ENCODE results near the gene WNT8B.

Gene WNT8B

DNA sequence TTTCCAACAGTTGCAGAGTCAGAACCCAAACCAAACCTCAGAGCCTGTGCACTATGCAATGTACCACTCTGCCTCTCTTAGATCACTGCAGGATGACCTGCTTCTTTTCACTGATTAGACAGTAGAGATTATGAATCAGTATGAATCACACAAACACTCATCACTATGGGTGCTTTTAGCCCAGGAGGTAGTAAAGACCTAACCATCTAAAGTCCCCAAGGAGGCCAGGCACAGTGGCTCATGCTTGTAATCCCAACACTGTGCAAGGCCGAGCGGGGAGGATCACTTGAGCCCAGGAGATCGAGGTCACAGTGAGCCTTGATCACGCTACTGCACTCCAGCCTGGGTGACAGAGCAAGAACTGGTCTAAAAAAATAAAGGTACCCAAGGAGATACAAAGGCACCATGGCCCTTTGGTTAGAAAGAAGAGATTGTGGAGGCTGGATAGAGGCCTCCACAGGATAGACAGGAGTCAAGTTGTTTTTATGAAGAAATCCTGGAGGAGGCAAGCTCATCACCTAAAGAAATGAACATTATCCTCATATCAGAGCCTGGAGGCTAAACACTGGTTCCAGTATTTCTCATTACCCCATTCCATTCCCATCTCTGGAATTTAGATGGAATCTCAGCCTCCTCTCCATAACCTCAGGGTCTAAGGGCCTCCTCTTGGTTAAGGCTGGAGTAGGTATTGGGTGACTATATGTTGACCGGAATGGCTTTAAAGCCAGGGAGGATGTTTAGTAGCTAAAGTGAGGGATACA is 44.0 kb downstream of the WNT8B start:
- H3K4me1 ChIP-seq (ENCODE audit: control insufficient read depth in 1 of 2, insufficient read depth in 2 of 2, low read length in 2 of 2), result no peaks in the 10 kb centered on the region
- no peak overlapping the region for H3K4me3 ChIP-seq (ENCODE audit: low read depth in 1 of 2, low read length in 2 of 2)
- peaks cover 26 to 78% of the 10 kb centered on the region in 2 donors for H3K36me3 ChIP-seq (ENCODE audit: control insufficient read depth in 1 of 2, insufficient read depth in 2 of 2, low read length in 2 of 2)
- no peak overlapping the region for H3K27ac ChIP-seq (ENCODE audit: low read length)
- no peaks in the 10 kb centered on the region for H3K27me3 ChIP-seq (ENCODE audit: low read depth, low read length)
- H3K9me3 ChIP-seq (ENCODE audit: control insufficient read depth in 1 of 2, low read length in 2 of 2), result no peaks in the 10 kb centered on the region

DNA sequence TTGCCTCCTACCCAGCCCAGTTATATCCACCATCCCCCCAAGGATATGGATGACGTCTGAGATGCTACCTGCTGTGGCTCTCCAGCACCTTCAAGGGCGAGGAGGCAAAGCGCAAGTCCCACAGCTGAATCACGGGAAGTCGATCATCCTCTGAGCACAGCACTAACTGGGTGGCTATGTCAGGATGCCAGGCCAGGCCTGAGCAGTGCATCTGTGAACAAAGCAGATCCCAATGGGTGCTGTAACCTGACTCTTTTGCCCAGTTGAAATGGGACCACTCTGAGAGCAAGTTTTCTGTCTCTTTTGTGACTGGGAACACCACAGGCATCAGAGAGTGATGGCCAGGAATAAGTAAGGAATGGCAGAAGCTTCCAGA is 44.5 kb downstream of the WNT8B start:
- Histone ChIP-seq H3K36me3 (ENCODE audit: control insufficient read depth in 1 of 2, insufficient read depth in 2 of 2, low read length in 2 of 2) (peaks cover 26 to 78% of the 10 kb centered on the region in 2 donors), H3K4me3 (ENCODE audit: low read depth in 1 of 2, low read length in 2 of 2) (no peak overlapping the region), H3K27ac (ENCODE audit: low read length) (no peak overlapping the region), H3K9me3 (ENCODE audit: control insufficient read depth in 1 of 2, low read length in 2 of 2) (no peaks in the 10 kb centered on the region), H3K4me1 (ENCODE audit: control insufficient read depth in 1 of 2, insufficient read depth in 2 of 2, low read length in 2 of 2) (no peaks in the 10 kb centered on the region), H3K27me3 (ENCODE audit: low read depth, low read length) (no peaks in the 10 kb centered on the region)

DNA sequence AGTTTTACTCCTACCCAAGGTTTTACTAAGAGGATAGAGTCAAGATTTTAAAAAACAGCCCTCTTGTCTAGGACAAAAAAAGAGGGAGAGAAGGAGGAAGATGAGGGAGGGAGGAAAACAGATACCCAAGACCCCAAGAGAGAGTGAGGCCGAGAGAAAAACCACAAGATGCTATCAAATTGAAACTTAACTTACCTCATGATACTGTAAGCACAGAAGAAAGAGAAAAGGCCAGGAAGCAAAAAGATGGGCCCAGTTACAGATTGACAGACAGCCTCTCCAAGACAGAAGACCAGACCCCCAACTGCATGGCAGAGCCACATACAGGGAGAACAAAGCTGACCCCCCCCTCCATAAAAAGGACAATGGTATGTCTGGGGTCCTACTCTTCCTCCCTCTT is 45.5 kb downstream of the WNT8B start:
- Histone ChIP-seq H3K4me3 (ENCODE audit: low read depth in 1 of 2, low read length in 2 of 2) (no peak overlapping the region), H3K4me1 (ENCODE audit: control insufficient read depth in 1 of 2, insufficient read depth in 2 of 2, low read length in 2 of 2) (no peaks in the 10 kb centered on the region), H3K9me3 (ENCODE audit: control insufficient read depth in 1 of 2, low read length in 2 of 2) (no peaks in the 10 kb centered on the region), H3K36me3 (ENCODE audit: control insufficient read depth in 1 of 2, insufficient read depth in 2 of 2, low read length in 2 of 2) (peaks cover 23 to 80% of the 10 kb centered on the region in 2 donors), H3K27ac (ENCODE audit: low read length) (no peak overlapping the region), H3K27me3 (ENCODE audit: low read depth, low read length) (no peaks in the 10 kb centered on the region)

DNA sequence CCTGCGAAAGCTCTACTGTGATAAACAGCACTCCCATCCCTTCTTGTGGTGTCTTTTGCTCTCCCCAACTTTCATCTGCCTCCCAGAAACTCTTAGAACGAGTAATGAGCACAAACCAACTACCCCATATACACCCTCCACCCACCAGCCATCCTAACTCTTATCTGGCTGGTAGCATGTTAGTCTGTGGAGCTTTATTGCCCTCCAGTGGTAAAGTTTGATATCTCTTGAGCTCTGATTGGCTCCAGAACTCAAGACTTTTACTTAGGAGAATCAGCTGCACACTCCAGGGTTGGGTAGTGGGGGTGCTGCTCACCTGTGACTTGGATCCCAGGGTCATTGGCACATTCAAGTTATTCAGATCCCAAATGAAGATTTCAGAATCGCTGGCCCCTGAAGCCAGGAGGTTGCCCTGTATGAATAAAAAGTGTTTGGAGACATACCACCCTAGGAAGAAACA is 45.9 kb downstream of the WNT8B start:
- Histone ChIP-seq H3K4me3 (ENCODE audit: low read depth in 1 of 2, low read length in 2 of 2) (no peak overlapping the region), H3K27me3 (ENCODE audit: low read depth, low read length) (no peaks in the 10 kb centered on the region), H3K27ac (ENCODE audit: low read length) (no peak overlapping the region), H3K4me1 (ENCODE audit: control insufficient read depth in 1 of 2, insufficient read depth in 2 of 2, low read length in 2 of 2) (no peaks in the 10 kb centered on the region), H3K36me3 (ENCODE audit: control insufficient read depth in 1 of 2, insufficient read depth in 2 of 2, low read length in 2 of 2) (peaks cover 23 to 80% of the 10 kb centered on the region in 2 donors), H3K9me3 (ENCODE audit: control insufficient read depth in 1 of 2, low read length in 2 of 2) (no peaks in the 10 kb centered on the region)

DNA sequence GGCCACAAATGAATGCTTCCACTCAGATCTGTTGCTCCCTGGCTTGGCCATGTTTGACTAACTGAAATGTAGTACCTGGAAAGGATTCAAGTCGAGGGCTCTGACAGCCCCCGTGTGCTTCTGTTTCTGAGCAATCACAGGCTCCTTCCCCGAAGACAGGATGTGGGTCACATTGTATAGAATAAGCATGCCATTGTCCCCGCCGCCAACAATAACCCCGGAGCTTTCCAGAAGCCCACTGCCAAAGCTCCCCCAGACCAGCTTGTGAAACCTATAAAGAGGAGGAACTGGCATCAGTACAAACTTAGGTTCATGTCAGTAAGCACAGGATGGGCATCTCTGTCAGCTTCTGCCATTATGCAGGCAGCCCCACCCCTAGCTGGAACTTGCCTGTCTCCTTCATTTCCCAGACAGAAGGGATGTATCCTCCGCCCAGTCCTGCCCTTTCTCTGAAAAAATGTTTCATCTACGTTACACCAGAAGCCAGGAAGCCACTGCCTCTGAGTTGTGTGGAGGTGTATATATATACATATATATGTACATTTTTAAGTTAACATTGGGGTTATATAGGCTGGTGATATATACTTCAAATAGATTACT is 46.5 kb downstream of the WNT8B start:
- Histone ChIP-seq H3K27me3 (ENCODE audit: low read depth, low read length) (no peaks in the 10 kb centered on the region), H3K4me3 (ENCODE audit: low read depth in 1 of 2, low read length in 2 of 2) (no peak overlapping the region), H3K4me1 (ENCODE audit: control insufficient read depth in 1 of 2, insufficient read depth in 2 of 2, low read length in 2 of 2) (no peaks in the 10 kb centered on the region), H3K9me3 (ENCODE audit: control insufficient read depth in 1 of 2, low read length in 2 of 2) (no peaks in the 10 kb centered on the region), H3K36me3 (ENCODE audit: control insufficient read depth in 1 of 2, insufficient read depth in 2 of 2, low read length in 2 of 2) (peaks cover 17 to 84% of the 10 kb centered on the region in 2 donors), H3K27ac (ENCODE audit: low read length) (no peak overlapping the region)

DNA sequence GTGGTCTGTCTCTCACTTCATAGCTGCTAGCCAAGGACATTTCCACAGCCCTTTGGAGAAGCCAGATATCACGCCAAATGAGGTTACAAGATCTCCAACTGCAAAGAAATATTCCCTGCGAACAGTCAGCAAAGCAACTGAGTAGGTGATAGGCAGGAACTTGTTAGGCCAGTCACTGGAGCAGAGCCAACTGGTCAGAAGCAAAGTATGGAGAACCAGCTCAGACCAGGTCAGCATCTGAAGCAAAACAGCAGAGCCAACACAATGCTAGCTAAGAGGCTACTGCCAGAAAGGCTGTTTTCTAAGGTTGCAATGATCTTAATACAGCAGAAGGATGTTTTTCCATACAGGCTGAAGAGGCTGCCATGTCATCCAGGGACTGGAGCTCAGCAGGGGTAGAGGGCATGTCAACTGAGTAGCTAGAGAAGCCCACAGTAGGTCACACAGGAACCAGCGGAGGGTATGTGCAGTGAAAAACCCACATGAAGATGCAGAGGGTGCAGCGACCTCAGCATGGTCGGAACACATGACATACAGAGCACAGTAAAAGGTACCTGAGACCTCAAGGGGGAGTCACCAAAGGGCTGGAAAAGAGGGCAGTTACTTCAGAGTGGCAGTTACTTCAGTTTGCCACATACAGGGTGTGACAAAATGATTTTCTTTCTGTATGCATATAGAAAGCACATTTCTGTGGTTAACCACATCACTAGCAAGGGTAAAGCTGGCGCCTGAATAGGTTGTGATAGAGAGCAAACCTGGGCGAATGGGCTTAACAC is 47.9 kb downstream of the WNT8B start:
- H3K27me3 ChIP-seq (ENCODE audit: low read depth, low read length), result no peaks in the 10 kb centered on the region
- no peak overlapping the region for H3K4me3 ChIP-seq (ENCODE audit: low read depth in 1 of 2, low read length in 2 of 2)
- peaks cover 16 to 73% of the 10 kb centered on the region in 2 donors for H3K36me3 ChIP-seq (ENCODE audit: control insufficient read depth in 1 of 2, insufficient read depth in 2 of 2, low read length in 2 of 2)
- H3K27ac ChIP-seq (ENCODE audit: low read length), result no peak overlapping the region
- H3K4me1 ChIP-seq (ENCODE audit: control insufficient read depth in 1 of 2, insufficient read depth in 2 of 2, low read length in 2 of 2), result no peaks in the 10 kb centered on the region
- no peaks in the 10 kb centered on the region for H3K9me3 ChIP-seq (ENCODE audit: control insufficient read depth in 1 of 2, low read length in 2 of 2)

DNA sequence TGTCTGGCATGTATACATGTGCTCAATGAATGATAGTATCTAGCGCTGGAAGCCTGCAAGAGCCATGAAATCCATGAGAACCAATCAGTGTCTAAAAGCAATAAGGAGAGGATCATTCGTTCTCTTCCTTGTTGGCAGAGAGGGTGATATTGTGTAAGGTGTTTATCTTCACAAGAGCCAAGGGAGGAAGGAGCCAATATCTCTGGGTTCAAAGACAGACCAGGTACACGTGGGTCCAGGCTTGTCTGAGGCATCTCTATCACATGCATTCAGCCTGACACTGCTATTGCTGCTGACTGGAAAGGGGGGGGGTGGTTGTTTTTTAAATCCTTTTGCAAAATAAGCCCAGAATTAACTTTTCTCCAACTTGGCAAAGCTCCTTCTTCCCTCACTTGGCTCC is 52.8 kb downstream of the WNT8B start:
- Histone ChIP-seq H3K27ac (ENCODE audit: low read length) (no peak overlapping the region), H3K9me3 (ENCODE audit: control insufficient read depth in 1 of 2, low read length in 2 of 2) (no peaks in the 10 kb centered on the region), H3K36me3 (ENCODE audit: control insufficient read depth in 1 of 2, insufficient read depth in 2 of 2, low read length in 2 of 2) (peaks cover 7 to 28% of the 10 kb centered on the region in 2 donors), H3K4me1 (ENCODE audit: control insufficient read depth in 1 of 2, insufficient read depth in 2 of 2, low read length in 2 of 2) (peaks cover 0 to 7% of the 10 kb centered on the region in 2 donors), H3K4me3 (ENCODE audit: low read depth in 1 of 2, low read length in 2 of 2) (no peak overlapping the region), H3K27me3 (ENCODE audit: low read depth, low read length) (no peaks in the 10 kb centered on the region)

DNA sequence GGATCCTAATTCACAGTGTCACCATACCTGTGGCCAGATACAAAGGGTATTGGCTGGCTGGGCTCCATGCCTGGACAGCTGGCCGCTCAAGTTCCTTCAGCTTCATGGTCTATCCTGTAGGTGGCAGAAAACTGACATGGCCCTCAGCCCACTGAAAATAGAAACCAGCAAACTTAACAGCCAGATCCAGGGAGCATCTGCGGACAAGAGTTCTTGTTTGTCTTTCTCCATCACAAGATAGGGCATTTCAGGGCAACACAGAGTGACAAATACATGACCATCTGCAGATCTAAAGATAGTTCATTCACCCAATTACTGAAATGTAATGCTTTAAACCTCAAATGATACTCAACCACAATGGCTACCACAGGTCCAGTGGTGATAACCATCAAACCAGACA is 54.0 kb downstream of the WNT8B start:
- H3K4me3 ChIP-seq (ENCODE audit: low read depth in 1 of 2, low read length in 2 of 2), result no peak overlapping the region
- no peaks in the 10 kb centered on the region for H3K9me3 ChIP-seq (ENCODE audit: control insufficient read depth in 1 of 2, low read length in 2 of 2)
- peaks cover 0 to 7% of the 10 kb centered on the region in 2 donors for H3K4me1 ChIP-seq (ENCODE audit: control insufficient read depth in 1 of 2, insufficient read depth in 2 of 2, low read length in 2 of 2)
- H3K27ac ChIP-seq (ENCODE audit: low read length), result no peak overlapping the region
- H3K36me3 ChIP-seq (ENCODE audit: control insufficient read depth in 1 of 2, insufficient read depth in 2 of 2, low read length in 2 of 2), result peaks cover 7 to 17% of the 10 kb centered on the region in 2 donors
- H3K27me3 ChIP-seq (ENCODE audit: low read depth, low read length), result no peaks in the 10 kb centered on the region

DNA sequence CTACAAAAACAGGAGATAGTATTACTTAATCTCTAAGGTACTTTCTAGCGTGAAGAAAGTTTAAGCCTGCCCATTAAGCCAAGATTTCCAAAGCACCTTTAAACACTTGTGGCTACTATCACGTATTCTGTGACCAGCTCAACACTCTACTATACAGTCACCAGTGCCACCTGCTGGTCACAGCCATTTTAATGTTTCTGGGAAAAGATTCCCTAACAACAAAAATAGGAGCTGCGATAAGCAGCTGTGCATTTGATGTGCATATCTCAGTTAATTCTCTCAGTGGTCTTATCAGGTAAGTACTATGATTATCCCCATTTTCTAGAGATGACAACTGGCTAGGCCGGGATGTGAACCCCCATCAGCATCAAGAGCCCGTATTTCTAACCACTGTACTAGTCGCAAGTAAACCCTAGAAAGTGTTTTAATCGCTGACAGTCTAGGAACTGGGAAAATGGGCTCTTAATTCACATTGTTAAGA is 56.0 kb downstream of the WNT8B start:
- Histone ChIP-seq H3K4me3 (ENCODE audit: low read depth in 1 of 2, low read length in 2 of 2) (peak overlapping the region; percentile 30 to 69), H3K27ac (ENCODE audit: low read length) (no peak overlapping the region), H3K27me3 (ENCODE audit: low read depth, low read length) (no peaks in the 10 kb centered on the region), H3K4me1 (ENCODE audit: control insufficient read depth in 1 of 2, insufficient read depth in 2 of 2, low read length in 2 of 2) (peaks cover 0 to 7% of the 10 kb centered on the region in 2 donors), H3K36me3 (ENCODE audit: control insufficient read depth in 1 of 2, insufficient read depth in 2 of 2, low read length in 2 of 2) (peaks cover 6 to 14% of the 10 kb centered on the region in 2 donors), H3K9me3 (ENCODE audit: control insufficient read depth in 1 of 2, low read length in 2 of 2) (no peaks in the 10 kb centered on the region)

DNA sequence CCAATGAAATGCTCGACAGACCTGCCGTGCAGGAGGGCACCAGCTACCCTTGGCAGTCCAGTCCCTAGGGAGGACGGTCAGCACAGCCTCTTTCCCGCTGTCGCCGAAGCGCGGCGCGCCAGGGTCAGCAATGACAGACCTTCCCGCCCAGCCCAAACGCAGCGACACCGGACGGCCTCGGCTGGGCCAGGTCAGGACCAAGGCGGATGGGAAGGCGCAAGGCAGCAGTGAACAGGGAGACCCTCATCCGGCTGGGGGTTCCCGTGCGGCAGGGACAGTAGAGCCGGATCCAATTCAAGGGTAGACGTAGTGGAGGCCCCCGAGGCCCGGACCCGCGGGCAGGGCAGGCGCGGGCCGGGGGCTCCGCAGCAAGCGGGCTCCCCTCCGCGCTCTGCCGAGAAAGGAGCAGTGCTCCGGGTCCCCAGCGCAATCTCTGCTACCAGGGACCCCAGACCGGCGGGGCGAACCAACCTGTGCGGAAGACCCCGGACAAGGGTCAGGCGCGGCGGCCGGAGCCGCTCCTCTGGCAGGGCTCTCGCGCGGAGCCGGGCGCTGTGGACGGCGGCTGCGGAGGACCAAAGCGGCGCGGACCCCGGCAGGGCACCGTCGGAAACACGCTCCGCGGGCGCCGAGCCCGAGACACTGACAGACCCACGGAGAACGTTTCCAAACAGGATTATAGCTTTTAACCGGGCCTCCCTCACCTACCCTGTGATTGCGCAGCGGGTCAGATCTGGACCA is 56.7 kb downstream of the WNT8B start, which contains the start of gene SEC31B:
SEC31B (minus strand) TSS at position 551 of the 741 bp plus-strand sequence. CDS start 2,909 bp downstream, outside the sequence.
- Histone ChIP-seq H3K4me3 (ENCODE audit: low read depth in 1 of 2, low read length in 2 of 2) (peak within 1 kb of the TSS; percentile 30 to 69), H3K36me3 (ENCODE audit: control insufficient read depth in 1 of 2, insufficient read depth in 2 of 2, low read length in 2 of 2) (peaks cover 13 to 15% of the 10 kb centered on the region in 2 donors), H3K4me1 (ENCODE audit: control insufficient read depth in 1 of 2, insufficient read depth in 2 of 2, low read length in 2 of 2) (peaks cover 0 to 7% of the 10 kb centered on the region in 2 donors), H3K27ac (ENCODE audit: low read length) (no peak within 1 kb of the TSS), H3K27me3 (ENCODE audit: low read depth, low read length) (no peaks in the 10 kb centered on the region), H3K9me3 (ENCODE audit: control insufficient read depth in 1 of 2, low read length in 2 of 2) (no peaks in the 10 kb centered on the region)

Measured in muscle layer of duodenum (tissue), 2 donors.